HG02981 (cell line): ENCODE measurements around the gene PITX3.

Experiments
- ATAC-seq: cut with Tn5 transposase; IDR thresholded peaks from one replicate; pipeline ENCODE4 v1.9.1; 2021; ENCODE audit warnings: mild to moderate bottlenecking, moderate library complexity; ENCODE audit not compliant: unreplicated experiment

PITX3 gene

GRCh38 chr10:102241444-102242117 is at the start of gene PITX3:
PITX3 (minus strand) TSS chr10:102241512; CDS start chr10:102232080, 9,432 bp downstream.
- ATAC-seq, result peak; percentile 39

GRCh38 chr10:102289840-102290239 is 48.5 kb upstream of the PITX3 start:
- no peak for ATAC-seq

- ATAC-seq, result no peak
Observed at GRCh38 chr10:102289356-102289755, 48.0 kb upstream of the PITX3 start.

- ATAC-seq, result no peak
Observed at GRCh38 chr10:102287991-102288390, 46.7 kb upstream of the PITX3 start.

- ATAC-seq, result no peak
Observed at GRCh38 chr10:102287538-102287937, 46.2 kb upstream of the PITX3 start.

- no peak for ATAC-seq
Observed at GRCh38 chr10:102286216-102286615, 44.9 kb upstream of the PITX3 start.

- no peak for ATAC-seq
Observed at GRCh38 chr10:102285133-102285532, 43.8 kb upstream of the PITX3 start.

- no peak for ATAC-seq
Observed at GRCh38 chr10:102284531-102284930, 43.2 kb upstream of the PITX3 start.

GRCh38 chr10:102283890-102284289 is 42.6 kb upstream of the PITX3 start:
- ATAC-seq, result no peak

GRCh38 chr10:102283488-102283887 is 42.2 kb upstream of the PITX3 start:
- no peak for ATAC-seq

- ATAC-seq, result no peak
Observed at GRCh38 chr10:102281102-102281487, 39.8 kb upstream of the PITX3 start.

GRCh38 chr10:102280397-102281101 is 39.2 kb upstream of the PITX3 start:
- ATAC-seq, result no peak

GRCh38 chr10:102279104-102279503 is 37.8 kb upstream of the PITX3 start:
- no peak for ATAC-seq

- no peak for ATAC-seq
Observed at GRCh38 chr10:102275343-102275742, 34.0 kb upstream of the PITX3 start.

GRCh38 chr10:102274062-102274461 is 32.8 kb upstream of the PITX3 start:
- no peak for ATAC-seq

- ATAC-seq, result no peak
Observed at GRCh38 chr10:102269017-102269416, 27.7 kb upstream of the PITX3 start.

GRCh38 chr10:102268375-102268888 is 27.1 kb upstream of the PITX3 start:
- no peak for ATAC-seq

GRCh38 chr10:102267748-102268147 is 26.4 kb upstream of the PITX3 start:
- no peak for ATAC-seq

GRCh38 chr10:102266670-102267069 is 25.4 kb upstream of the PITX3 start:
- ATAC-seq, result no peak

GRCh38 chr10:102264371-102264770 is 23.1 kb upstream of the PITX3 start:
- ATAC-seq, result no peak

GRCh38 chr10:102262744-102263370 is 21.5 kb upstream of the PITX3 start:
- ATAC-seq, result no peak

- no peak for ATAC-seq
Observed at GRCh38 chr10:102261842-102262241, 20.5 kb upstream of the PITX3 start.
